ENCODE measurements around the gene ING1.
"Not testable (repeated sequence)": the region's sequence is repeated elsewhere in the genome, so short reads cannot be mapped to it uniquely, and the experiment has no call there.

ING1 gene

DNA sequence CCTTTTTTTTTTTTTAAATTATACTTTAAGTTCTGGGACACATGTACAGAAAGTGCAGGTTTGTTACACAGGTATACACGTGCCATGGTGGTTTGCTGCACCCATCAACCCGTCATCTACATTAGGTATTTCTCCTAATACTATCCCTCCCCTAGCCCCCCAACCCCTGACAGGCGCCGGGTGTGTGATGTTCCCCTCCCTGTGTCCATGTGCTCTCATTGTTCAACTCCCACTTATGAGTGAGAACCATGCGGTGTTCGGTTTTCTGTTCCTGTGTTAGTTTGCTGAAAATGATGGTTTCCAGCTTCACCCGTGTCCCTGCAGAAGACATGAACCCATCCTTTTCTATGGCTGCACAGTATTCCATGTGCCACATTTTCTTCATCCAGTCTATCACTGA, 17.7 kb upstream of the ING1 start:
- not testable (repeated sequence) for DNase-seq

DNA sequence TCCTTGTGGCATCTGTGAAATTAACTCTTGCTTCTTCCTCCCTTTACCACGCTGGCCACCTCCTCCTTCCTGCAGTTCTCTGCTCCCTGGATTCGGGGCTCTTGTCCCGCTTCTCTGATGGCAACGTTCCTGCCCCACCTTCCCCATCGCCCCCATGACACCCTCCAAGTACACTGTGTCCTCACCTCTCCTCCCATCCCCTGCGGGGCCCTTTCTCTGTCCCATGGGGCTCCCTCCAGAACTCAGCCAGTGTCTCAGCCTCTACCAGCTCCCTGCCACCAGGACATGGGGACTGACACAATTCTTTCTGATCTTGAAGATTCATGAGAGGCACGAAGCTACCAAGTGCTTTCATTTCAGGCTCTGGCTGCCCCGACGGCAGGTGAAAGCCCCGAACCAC, 16.7 kb upstream of the ING1 start:
- no peak for DNase-seq

DNA sequence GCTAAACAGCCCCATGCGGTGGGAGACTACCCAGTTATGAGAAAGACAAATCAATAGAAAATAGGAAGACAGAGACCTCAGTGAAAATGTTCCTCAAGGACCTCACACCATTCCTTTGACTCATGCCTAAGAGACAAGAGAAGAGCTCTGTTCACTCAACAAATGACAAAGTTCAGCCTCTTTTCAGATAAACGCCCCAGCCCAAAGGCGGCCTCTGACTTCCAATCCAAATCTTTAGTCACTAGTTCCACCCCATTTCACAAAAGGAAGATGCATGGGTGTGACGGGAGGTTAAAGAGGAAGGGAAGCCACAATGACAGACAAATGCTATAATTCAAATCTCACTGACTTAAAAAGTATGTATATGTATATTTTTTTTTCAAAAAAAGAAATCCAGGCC, 15.7 kb upstream of the ING1 start:
- no peak for DNase-seq

DNA sequence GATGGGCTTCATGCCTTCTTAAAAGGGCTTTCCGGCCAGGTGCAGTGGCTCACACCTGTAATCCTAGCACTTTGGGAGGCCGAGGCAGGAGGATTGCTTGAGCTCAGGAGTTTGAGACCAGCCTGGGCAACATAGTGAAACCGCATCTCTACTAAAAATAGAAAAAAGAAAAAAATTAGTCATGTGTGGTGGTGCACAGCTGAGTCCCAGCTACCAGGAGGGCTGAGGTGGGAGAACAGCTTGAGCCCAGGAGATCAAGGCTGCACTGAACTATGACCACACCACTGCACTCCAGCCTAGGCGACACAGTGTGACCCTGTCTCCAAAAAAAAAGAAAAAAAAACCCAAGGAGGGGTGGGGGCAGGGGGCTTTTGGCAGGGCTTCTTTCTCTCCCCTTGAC, 14.8 kb upstream of the ING1 start:
- DNase-seq: no peak

DNA sequence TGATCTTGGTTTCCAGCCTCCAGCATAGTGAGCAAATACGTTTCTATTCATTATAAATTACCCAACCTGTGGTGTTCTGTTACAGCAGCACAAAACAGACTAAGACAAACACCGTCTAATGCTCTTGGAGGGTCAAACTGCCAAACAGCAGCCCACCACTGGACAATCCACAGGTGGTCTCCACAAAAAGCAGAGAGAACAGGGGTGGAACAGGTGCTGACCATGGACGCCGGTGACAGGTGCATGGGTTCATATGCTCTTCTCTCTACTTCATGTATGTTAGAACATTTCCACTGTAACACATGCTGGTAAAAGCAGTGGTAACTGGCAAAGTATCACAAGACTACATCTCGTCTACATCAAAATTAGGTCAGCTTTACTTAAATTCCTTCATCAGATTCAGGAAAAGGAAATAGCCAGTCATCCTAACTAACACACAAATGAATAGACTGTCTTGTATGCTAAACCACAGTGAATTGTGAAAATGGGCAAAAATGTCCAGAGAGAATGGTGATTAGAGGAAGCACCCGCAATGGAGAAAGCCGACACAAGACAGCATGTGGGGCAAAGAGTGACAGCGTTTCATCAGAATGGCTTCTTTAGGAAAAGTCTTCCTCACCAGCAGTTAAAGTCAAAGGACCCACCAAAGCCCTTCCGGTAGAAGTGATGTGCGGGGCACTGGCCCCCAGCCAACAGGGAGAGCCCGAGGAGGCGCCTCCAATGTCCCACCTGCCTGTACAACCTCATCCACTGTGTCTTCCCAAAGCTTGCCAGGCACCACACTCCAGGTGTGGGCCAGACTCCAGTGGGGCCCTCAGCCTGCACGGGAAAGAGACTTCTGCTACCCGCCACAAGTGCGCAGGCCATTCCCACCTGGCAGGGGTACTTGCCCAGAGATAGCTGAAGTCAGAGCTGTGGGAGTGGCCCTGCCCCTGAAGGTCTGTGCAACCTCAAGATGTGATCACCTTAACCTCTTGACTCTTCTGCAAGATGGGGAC, 14.1 kb upstream of the ING1 start:
- DNase-seq: no peak

DNA sequence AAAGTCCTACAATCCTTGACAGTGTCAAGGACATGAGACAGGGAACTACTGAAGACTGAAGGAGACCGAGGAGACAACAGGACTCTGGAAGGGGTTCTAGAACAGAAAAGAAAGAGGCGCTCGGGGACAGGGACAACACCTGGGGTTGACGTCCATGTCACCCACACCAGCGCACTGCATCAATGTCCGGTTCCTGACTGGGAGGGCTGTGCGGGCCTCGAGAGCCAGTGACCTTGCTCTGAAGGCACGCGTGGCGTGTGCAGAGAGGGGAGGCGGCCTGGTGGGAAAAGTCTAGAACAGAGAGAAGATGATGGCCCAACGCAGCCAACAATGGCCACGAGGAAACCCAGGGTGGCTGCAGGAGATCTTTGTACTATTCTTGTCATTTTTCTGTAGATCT, 13.3 kb upstream of the ING1 start:
- no peak for DNase-seq

DNA sequence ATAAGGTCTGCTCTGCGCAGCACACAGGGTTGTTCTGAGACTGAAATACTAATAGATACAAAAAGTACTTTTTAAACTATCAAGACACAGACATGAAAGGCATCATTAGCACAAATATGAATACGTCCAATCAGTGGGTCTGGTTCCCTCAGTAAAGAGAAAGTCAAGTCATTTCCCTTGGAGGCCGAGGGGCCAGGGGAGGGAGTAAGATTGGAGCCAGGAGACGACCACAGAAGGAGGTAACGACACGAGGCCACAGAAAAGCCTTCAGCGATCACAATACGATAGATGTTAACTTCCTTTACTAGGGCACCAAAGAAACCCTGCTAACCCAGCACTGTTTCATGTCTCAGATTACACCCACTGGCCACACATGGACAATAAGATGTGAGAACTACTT, 12.9 kb upstream of the ING1 start:
- DNase-seq: no peak

DNA sequence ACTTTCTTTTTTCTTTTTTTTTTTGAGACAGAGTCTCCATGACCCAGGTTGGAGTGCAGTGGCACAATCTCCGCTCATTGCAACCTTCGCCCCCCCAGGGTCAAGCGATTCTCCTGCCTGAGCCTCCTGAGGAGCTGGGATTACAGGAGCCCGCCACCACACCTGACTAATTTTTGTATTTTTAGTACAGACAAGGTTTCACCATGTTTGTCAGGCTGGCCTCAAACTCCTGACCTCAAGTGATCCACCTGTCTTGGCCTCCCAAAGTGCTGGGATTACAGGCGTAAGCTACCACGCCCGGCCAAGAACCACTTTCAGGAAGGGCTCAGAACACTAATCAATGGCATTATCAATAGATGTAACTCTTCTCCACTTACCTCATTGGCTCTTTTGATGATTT, 12.4 kb upstream of the ING1 start:
- DNase-seq: not testable (repeated sequence)

DNA sequence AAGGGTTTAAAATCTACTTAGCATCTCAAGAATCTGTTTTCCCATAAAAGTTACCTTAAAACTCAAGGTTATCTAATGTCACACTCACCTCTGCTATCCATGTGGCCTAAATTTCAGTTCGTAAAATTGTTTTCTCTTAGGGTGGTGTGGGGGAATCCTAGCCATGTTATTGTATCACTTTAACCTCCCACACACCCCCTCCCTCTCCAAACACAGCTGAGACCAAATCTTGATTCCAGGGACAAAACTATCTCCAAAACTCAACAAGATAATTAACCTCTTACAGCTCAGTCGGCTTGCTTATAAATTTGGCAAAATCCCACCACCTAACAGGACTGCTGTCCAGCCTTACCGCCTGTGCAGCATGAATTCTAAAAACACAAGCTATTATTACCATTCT, 11.4 kb upstream of the ING1 start:
- no peak for DNase-seq

DNA sequence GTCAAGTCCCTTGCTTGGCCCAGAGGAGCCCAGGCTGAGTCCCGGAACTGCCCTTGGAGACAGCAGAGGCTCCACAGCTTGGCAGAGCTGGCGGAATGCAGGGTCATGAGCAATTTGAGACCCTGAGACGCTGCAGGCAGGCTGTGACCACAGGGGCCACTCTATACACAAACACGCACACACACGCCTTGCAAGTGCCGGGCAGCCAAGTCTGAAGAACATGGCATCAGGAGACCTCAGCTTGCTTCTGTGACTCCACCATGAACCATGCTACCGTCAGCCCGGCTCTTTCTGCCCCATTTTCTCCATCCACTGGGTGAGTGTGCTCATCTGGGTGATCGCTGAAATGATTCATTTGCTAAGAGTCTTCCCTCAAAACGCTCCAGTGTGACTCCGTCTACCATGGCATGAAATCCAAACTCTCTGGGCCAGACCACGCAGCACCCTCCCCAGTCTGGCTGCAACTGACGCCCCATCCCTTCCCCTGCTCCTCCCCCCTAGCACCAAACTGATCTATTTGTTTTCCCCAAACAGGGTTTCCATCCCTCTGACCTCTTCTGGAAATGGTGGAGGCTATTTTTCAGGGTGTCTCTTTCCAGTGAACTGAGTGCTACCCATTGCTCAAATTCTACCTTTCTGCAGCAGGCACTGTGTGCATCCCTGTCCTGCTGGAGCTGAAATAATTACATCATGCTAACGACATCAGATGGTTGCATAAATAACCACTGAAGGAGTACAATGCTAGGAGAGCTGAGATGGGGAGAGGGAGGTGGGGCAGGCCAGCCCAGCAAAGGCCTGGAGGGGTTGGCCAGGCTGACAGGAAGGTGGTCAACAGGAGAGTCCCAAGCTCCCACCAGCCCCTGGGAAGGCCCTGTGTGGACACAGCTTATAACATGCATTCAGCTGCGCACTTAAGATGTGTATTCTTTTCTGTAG, 10.6 kb upstream of the ING1 start:
- peak in 1 of 14 donors; percentile 42 for DNase-seq

DNA sequence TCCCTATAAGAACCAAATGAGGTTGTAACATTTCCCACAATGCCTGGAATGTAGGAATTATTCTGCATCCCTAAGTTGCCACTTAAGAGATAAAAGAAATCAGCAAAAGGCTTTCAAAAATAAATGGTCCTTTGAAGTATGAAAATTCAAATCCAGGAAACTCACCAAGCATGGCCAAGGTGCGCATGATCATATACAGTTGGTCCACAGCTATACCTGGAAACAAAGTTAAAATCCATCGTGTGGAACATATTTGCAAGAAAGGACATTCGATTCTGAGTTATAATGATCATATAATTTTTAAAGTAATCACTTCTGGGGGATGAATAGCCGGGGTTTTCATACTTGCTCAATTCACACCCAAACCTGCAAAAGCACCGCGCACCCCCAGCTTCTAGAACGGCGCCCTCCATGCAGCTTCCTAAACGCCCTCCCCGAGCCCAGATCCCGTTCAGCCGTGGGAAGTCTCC, 8.1 kb upstream of the ING1 start:
- no peak for DNase-seq

DNA sequence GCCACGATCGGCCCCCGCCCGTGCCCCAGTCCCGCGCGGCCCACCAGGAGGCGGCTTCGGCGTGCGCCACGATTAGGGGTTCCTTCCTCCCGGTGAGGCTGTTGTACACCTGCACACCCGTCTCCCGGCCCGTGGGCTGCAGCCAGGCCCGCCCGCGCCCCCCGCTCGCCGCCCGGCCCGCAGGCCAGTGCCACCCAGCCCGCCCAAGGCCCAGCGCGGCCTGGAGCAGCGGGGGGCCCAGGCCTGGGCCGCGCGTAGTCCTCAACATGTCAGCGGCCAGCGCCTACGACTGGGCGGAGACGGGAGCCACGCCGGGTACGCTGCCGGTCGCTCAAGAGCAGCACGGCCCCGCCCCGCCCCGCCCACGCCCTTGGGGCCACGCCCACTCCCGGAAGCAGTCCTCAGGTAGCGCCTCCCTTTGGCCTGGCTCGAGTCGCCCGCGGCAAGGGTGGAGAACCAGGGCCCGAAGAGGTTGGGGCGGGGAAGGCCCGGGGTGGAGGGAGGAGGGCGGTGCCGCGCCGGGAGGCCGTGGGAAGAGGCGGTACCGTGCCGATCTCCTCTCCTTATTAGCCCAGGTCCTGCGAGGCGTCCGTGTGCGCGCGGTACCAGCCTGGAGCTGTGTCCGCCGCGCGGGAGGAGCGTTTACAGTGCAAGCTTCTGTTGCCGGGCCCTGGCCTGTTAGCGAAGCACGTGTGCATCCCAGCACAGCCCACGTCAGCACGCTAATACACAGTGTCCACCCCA, 7.5 kb upstream of the ING1 start, which contains the start of gene CARS2:
TSS of gene CARS2 (minus strand) at position 291 of the 744 bp plus-strand sequence. CDS start at position 268, 23 bp downstream.
- peak; percentile 36 to 97 (median 85) for DNase-seq

DNA sequence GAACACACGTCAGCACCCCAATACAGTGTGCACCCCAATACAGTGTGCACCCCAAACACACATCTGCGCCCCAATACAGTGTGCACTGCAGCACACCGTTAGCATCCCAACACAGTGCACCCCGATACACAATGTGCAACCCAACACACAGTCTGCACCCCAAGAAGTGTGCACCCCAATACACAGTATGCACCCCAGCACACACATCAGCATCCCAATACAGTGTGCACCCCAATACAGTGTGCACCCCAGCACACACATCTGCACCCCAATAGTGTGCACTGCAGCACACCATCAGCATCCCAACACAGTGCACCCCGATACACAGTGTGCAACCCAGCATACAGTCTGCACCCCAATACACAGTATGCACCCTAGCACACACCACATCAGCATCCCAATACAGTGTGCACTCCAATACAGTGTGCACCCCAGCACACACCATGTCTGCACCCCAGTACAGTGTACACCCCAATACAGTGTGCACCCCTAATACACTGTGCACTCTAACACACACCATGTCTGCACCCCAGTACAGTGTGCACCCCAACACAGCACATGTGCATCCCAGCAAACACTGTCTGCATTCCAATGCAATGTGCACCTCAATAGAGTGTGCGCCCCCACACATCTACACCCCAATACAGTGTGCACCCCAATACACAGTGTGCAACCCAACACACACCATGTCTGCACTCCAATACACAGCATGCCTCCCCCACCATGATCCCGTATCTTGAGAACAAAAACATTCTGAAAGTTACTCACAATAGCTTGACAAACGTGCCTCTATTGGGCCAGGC, 6.7 kb upstream of the ING1 start:
- DNase-seq: no peak

DNA sequence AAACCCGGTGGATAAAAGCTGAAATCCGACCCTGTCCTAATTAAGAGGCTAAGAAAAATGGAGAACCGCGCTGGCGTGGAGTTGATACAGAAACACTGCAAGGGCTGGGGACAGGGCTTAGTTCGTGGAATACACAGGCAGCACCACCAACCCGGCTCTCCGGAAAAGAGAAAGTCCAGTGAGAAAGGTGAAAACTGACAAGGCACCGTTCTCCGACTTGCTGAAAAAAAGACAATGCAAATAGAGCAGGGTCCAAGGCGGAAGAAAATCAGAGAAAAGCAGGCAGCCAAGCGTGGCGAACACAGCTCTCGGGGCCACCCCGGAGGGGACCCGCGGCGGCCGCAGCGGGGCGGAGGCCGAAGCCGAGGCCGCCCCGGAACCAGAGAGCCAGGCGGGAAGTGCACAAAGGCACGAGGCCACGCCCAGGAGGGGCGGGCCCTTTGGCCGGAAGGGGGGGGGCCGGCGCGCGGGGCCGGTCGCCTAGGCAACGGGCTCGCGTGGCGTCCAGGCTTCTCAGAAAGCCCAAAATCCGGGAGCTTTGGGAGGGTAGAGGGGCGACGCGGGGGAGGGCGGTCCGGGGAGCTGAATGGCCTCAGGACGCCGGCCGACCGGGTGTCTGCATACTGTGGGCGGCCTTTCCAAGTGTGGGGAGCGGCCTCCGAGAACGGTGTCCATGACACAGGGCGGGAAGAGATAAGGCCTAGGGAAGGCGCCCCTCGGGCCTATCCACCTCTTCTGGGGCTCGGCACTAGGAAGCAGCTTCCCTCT, 1.2 kb upstream of the ING1 start:
- peak; percentile 46 to 94 (median 89) for DNase-seq

DNA sequence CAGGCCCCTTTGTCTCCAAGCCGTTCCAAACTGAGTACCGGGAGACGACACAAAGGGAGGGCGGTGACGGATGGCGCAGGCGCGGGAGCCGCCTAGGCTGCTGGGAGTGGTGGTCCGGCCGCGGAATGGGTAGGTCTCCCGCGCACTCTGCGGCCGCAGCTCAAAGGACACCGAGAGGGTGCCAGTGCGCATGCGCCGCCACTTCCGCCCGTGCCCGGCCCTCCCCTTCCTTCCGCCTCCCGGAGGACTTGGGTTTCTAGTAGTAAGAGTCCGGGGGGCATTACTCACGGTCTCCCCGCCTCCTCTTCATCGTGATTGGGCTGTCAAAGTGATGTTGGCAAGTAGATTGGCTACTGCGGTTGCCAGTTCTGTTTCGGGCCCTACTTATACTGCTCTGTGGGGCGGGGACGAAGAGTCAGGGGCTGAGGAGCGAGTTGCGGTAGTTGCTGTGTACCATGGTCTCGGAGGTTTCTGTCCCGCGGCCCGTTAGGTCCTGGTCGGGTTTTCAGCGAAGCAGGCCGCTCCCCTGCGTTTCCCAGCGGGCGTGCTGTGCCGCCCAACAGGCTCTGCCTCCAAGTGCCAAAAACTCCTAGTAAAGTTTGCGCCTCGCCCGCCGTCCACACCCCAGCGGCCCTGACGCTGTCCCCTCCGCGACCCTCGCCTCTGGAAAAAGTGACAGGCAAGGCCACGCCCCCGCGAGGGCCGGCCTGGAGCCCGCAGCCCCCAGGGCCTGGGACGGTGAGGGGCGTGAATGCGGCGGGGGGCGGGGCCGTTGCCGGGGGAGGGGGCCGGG, 455 bp upstream of the ING1 start:
- peak; percentile 85 to 100 (median 98) for DNase-seq

DNA sequence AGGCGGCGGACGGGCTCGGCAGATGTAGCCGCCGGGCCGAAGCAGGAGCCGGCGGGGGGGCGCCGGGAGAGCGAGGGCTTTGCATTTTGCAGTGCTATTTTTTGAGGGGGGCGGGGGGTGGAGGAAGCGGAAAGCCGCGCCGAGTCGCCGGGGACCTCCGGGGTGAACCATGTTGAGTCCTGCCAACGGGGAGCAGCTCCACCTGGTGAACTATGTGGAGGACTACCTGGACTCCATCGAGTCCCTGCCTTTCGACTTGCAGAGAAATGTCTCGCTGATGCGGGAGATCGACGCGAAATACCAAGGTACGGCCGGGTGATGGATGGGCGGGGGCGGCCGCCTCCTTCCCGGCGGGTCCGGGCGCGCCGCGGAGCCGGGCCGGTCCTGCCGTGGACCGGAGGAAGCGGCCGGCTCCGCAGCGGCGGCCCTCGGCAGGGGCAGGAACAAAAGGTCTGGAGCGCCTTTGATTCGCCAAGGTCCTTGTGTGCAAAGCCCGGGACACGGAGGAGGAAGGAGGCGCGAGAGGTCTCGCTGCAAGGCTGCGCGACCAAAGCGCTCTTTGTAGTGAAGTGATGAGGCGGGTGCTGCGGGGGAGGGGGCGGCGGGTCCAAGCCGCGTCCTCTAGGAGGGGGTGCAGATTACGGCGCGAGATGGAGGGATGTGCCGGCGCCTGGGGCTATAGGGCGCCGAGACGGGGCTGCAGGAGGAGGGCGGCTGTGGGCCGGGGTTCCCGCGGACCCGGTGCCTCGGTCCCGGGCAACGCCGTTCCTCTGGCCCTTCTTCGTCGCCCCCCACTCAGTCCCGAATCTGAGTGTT, 689 bp downstream of the ING1 start:
- DNase-seq: peak in 10 of 14 donors; percentile 27 to 79 (median 66)

DNA sequence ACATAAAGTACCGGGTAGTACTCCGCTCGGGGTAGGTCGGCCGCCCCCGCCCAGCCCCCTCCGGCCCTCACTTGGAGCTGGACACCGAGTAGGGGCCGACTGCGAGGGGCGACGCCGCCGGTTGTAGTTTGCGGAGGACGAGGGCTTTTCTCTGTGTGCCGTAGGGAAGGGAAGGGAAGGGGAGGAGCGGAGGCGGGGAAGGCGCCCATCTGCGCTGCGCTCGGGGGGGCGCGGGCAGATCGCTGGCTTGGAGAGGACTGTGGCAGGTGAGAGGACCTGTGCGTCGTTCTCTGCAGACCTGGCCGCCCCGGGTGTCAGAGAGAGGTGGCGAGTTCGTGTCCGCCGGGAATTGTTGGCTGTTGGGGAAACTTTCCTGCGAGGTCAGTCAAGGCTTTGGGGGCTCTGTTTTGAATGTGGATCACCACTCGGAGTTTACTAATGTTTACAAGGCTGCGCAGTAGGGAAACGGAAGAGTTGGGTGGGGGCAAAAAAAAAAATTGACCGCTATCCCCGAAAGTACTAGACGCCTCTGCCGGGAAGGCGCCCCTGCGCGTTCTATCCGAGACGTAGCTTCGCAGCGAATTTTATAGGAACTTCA, 1.4 kb downstream of the ING1 start:
- DNase-seq: peak in 10 of 14 donors; percentile 55 to 82 (median 78)
